Spleen (tissue), 7 donors: ENCODE results near the gene CRACDL.

Experiments used
- POLR2AphosphoS5 ChIP-seq, 3 donors: sonication (generic); formaldehyde crosslinking; IDR thresholded peaks; one replicate each; pipeline ENCODE4 v1.5.1; 2017; ENCODE audit warnings: antibody characterized with exemption in 3 of 3
- TF ChIP-seq, protein P1 (sequence below), 11 experiments: fragments of 200-600 bp in 7 of 11; fragments of 450-650 bp in 4 of 11; sonication (generic) in 4 of 11; IDR thresholded peaks in 8 of 11; conservative IDR thresholded peaks in 3 of 11; 1 replicate in 7 of 11; 2 replicates in 4 of 11; pipeline versions ENCODE4 v1.4.0 to v1.8.0; 2016 to 2021; ENCODE audit warnings: antibody characterized with exemption in 11 of 11, inconsistent platforms in 4 of 11, mild to moderate bottlenecking in 1 of 11
- donor health status: DM: no; HTN: no; CAD: no; lungs with moderate emphysema.
- donor health status: DM: no; HTN: no; CAD: no.
- donor health status: DM: no; HTN: no; CAD: no.

DNA sequence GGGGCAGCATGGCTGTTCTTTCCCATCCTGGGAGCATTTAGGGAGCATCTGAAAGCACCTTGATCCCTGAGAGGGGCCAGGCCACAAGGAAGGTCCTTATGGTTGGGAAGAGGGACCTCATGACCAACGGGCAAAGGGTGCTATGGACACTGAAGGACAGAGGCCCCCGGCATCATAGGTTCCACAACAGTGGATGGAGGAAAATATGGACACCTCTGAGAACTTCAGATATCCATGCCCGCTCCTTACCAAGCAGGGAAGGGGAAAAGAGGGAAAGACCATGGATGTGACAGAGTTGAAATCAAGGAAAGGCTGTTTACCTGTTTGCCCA is 111.0 kb downstream of the CRACDL start:
- TF ChIP-seq, protein P1, sequence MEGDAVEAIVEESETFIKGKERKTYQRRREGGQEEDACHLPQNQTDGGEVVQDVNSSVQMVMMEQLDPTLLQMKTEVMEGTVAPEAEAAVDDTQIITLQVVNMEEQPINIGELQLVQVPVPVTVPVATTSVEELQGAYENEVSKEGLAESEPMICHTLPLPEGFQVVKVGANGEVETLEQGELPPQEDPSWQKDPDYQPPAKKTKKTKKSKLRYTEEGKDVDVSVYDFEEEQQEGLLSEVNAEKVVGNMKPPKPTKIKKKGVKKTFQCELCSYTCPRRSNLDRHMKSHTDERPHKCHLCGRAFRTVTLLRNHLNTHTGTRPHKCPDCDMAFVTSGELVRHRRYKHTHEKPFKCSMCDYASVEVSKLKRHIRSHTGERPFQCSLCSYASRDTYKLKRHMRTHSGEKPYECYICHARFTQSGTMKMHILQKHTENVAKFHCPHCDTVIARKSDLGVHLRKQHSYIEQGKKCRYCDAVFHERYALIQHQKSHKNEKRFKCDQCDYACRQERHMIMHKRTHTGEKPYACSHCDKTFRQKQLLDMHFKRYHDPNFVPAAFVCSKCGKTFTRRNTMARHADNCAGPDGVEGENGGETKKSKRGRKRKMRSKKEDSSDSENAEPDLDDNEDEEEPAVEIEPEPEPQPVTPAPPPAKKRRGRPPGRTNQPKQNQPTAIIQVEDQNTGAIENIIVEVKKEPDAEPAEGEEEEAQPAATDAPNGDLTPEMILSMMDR (IDR thresholded peaks at IDR 0.05 in 8 of 11, conservative IDR thresholded peaks at IDR 0.05 in 3 of 11), result no peak
- TF ChIP-seq POLR2AphosphoS5 (IDR thresholded peaks at IDR 0.05), result no peak
